Activated CD4-positive, alpha-beta T cell treated with anti-CD3 and anti-CD28 coated beads for 4 hours (primary cell): ENCODE measurements around the gene ICOSLG.
"Not testable (repeated sequence)": the region's sequence is repeated elsewhere in the genome, so short reads cannot be mapped to it uniquely, and the experiment has no call there.

Experiments
- DNase-seq, 2 donors: peaks; one replicate each; pipeline ENCODE4 v3.0.0-alpha.2; 2020

ICOSLG gene

GRCh38 chr21:44240842-44241241, at the start of gene ICOSLG:
TSS of gene ICOSLG (minus strand) at chr21:44240943. CDS start at chr21:44240817, 126 bp downstream.
- not testable (repeated sequence) for DNase-seq

- no peak for DNase-seq
These were observed 48.8 kb upstream of the ICOSLG start for GRCh38 chr21:44289381-44290010.

- no peak for DNase-seq
These were observed 47.7 kb upstream of the ICOSLG start for GRCh38 chr21:44288251-44289110.

- no peak for DNase-seq
These were observed 46.2 kb upstream of the ICOSLG start for GRCh38 chr21:44286716-44287632.

- DNase-seq, result no peak
These were observed 45.5 kb upstream of the ICOSLG start for GRCh38 chr21:44286086-44286715.

- DNase-seq, result no peak
These were observed 44.6 kb upstream of the ICOSLG start, which contains the start of gene AIRE for GRCh38 chr21:44285138-44285992. TSS of gene AIRE (plus strand) at chr21:44285876. CDS start at chr21:44286007, 131 bp downstream.

- DNase-seq, result no peak
These were observed 43.2 kb upstream of the ICOSLG start for GRCh38 chr21:44283948-44284347.

GRCh38 chr21:44283211-44283785, 42.6 kb upstream of the ICOSLG start:
- DNase-seq, result not testable (repeated sequence)

GRCh38 chr21:44282370-44282769, 41.6 kb upstream of the ICOSLG start:
- DNase-seq, result no peak

GRCh38 chr21:44281801-44282200, 41.1 kb upstream of the ICOSLG start:
- DNase-seq, result no peak

- DNase-seq, result no peak
These were observed 38.9 kb upstream of the ICOSLG start for GRCh38 chr21:44279354-44280260.

GRCh38 chr21:44275041-44275440, 34.3 kb upstream of the ICOSLG start:
- DNase-seq, result no peak

- DNase-seq, result no peak
These were observed 32.3 kb upstream of the ICOSLG start for GRCh38 chr21:44273046-44273445.

GRCh38 chr21:44272284-44272858, 31.6 kb upstream of the ICOSLG start:
- DNase-seq, result no peak

- no peak for DNase-seq
These were observed 31.0 kb upstream of the ICOSLG start for GRCh38 chr21:44271558-44272283.

- no peak for DNase-seq
These were observed 28.3 kb upstream of the ICOSLG start for GRCh38 chr21:44269090-44269489.

- DNase-seq, result peak in 1 of 2 donors; percentile 13
These were observed 27.0 kb upstream of the ICOSLG start for GRCh38 chr21:44267655-44268142.

- no peak for DNase-seq
These were observed 25.1 kb upstream of the ICOSLG start for GRCh38 chr21:44265734-44266270.
